ENCODE measurements around the gene HS1BP3. TPM values are rescaled to one million over a fixed set of nuclear protein-coding genes. Genes with fewer than 3 reads are reported as not detected.
A peak's percentile ranks its signal among the peaks of the same experiment; 100 is the strongest.

Gene HS1BP3
- total and polyA plus RNA-seq, 2 donors (not counting 3 experiments of a cell fraction or from before 2014, with no cell fraction given) = 27.4 to 33.1 TPM

DNA sequence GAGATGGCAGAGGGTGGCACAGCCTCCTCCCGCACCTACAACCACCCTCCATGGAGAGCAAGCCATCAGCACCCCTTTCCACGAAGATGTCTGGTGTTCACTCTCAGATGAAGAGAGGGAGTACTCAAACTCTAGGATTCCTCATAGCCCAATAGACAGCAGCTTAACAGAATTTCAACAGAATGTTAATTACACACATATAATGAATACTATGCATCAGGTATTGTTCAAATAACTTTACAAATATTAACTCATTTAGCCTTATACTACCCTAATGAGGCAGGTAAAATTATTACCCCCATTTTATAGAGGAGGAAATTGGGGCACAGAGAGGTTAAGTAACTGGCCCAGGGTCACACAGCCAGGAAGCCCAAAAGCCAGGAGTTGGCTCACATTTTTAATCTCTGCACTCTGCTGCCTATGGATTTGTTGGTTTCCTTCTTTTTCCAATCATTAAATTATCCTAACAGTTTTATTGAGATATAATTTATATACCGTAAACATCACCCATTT lies 39.0 kb downstream of the HS1BP3 start:
- Histone ChIP-seq H3K9me3 (replicated peaks; ENCODE audit: control insufficient read depth, insufficient read depth, low read length) (no peaks in the 10 kb centered on the region), H3K4me3 (replicated peaks in 1 of 3; ENCODE audit: insufficient read depth in 1 of 3, low read depth in 1 of 3, low read length in 3 of 3) (no peak overlapping the region), H4K20me1 (replicated peaks; ENCODE audit: control insufficient read depth, extremely low read depth, insufficient read depth, low read length) (no peaks in the 10 kb centered on the region), H3K27ac (ENCODE audit: insufficient read depth, low read depth, low read length) (peak overlapping the region; percentile 69), H3K79me2 (ENCODE audit: control insufficient read depth, insufficient read depth, low read length) (no peaks in the 10 kb centered on the region), H3K4me1 (ENCODE audit: control insufficient read depth, extremely low read depth, insufficient read depth, low read length) (peaks cover 34% of the 10 kb centered on the region), H3K4me2 (ENCODE audit: insufficient read depth, low read length) (no peak overlapping the region), H3K9ac (replicated peaks; ENCODE audit: extremely low read depth, insufficient read depth, low read length) (peak overlapping the region; percentile 28), H2AFZ (ENCODE audit: low read depth, low read length) (no peak overlapping the region), H3K27me3 (ENCODE audit: control insufficient read depth in 2 of 2, insufficient read depth in 2 of 2, low read length in 2 of 2) (no peaks in the 10 kb centered on the region), H3K9me1 (replicated peaks; ENCODE audit: control insufficient read depth, extremely low read depth, insufficient read depth, low read length) (no peaks in the 10 kb centered on the region), H3K36me3 (ENCODE audit: control insufficient read depth in 2 of 2, extremely low read depth in 1 of 2, insufficient read depth in 2 of 2, low read length in 2 of 2) (no peaks in the 10 kb centered on the region)
- intact Hi-C loops (cut with micrococcal nuclease) (loop anchor here (1.0 to 2.0 kb wide), 7 partner anchors 11 to 97 kb away; no protein-coding TSS in a partner anchor), dilution Hi-C loops (cut with MboI; ENCODE audit: extremely low pct_ligation_motif_present, low sequenced_read_pairs) (no loop called here)
- POLR2A ChIA-PET = interaction anchor here (0.9 to 1.6 kb wide), 3 partner anchors 32 to 165 kb away, joined by 3 to 14 read pairs (median 8); partner anchors contain the start of gene RHOB
- DNase-seq (ENCODE audit: low read depth, low spot score) = no peak
- TF ChIP-seq POLR2AphosphoS5 (IDR thresholded peaks at IDR 0.05; ENCODE audit: insufficient read depth, low read depth, low read length) (no peak), FOS (IDR thresholded peaks at IDR 0.05; ENCODE audit: borderline replicate concordance, insufficient read depth, low read length) (no peak), POLR2A (IDR thresholded peaks at IDR 0.05; ENCODE audit: low read depth, low read length) (no peak), EZH2 (IDR thresholded peaks at IDR 0.05; ENCODE audit: borderline replicate concordance, low read depth, low read length, severe bottlenecking) (no peak), GATA2 (IDR thresholded peaks at IDR 0.05; ENCODE audit: insufficient read depth, insufficient read length, low read depth, low read length) (no peak), MYC (IDR thresholded peaks at IDR 0.05; ENCODE audit: low read depth, low read length) (no peak), JUN (IDR thresholded peaks at IDR 0.05; ENCODE audit: borderline replicate concordance, insufficient read depth, insufficient read length, low read depth) (no peak)
- TF ChIP-seq, protein P1, sequence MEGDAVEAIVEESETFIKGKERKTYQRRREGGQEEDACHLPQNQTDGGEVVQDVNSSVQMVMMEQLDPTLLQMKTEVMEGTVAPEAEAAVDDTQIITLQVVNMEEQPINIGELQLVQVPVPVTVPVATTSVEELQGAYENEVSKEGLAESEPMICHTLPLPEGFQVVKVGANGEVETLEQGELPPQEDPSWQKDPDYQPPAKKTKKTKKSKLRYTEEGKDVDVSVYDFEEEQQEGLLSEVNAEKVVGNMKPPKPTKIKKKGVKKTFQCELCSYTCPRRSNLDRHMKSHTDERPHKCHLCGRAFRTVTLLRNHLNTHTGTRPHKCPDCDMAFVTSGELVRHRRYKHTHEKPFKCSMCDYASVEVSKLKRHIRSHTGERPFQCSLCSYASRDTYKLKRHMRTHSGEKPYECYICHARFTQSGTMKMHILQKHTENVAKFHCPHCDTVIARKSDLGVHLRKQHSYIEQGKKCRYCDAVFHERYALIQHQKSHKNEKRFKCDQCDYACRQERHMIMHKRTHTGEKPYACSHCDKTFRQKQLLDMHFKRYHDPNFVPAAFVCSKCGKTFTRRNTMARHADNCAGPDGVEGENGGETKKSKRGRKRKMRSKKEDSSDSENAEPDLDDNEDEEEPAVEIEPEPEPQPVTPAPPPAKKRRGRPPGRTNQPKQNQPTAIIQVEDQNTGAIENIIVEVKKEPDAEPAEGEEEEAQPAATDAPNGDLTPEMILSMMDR (IDR thresholded peaks at IDR 0.05; ENCODE audit: extremely low read depth in 1 of 2, insufficient read depth in 1 of 2, low read depth in 1 of 2, low read length in 2 of 2) = no peak
- TF ChIP-seq, protein P2, sequence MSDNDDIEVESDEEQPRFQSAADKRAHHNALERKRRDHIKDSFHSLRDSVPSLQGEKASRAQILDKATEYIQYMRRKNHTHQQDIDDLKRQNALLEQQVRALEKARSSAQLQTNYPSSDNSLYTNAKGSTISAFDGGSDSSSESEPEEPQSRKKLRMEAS (IDR thresholded peaks at IDR 0.05; ENCODE audit: insufficient read depth, insufficient read length) = no peak
- no peak for FAIRE-seq
- BruUV-seq (replicated peaks) = TSS peak; percentile 47
- CTCF ChIA-PET = interaction anchor here (0.8 to 5.2 kb wide), 9 partner anchors 10 to 168 kb away, joined by 3 to 15 read pairs (median 4); no protein-coding TSS in a partner anchor
